Measurements from ENCODE around the gene PRRT2. TPM values are rescaled to one million over a fixed set of nuclear protein-coding genes. Genes with fewer than 3 reads are reported as not detected.

Gene PRRT2
- total and polyA plus RNA-seq, 2 donors (not counting 3 experiments of a cell fraction or from before 2014, with no cell fraction given): 3.3 TPM

DNA sequence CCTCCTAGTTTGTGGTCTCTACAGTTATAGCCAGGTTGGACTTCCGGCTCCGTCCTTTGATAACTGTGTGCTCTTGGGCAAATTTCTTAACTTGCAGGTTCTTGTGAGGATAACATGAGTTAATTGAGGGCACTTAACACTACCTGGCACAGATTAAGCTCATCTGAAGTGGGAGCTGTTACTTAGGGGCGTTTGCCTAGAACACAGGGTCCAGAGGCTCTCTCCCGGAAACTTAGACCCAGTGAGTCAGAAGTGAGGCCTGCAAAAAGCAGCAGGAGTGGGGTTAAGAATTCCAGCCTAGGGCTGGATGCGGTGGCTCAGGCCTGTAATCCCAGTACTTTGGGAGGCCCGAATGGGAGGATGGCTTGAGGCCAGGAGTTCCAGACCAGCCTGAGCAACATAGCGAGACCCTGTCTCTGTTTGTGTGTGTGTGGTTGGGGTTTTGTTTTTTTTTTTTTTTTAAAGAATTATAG, 9.7 kb downstream of the PRRT2 start:
- TF ChIP-seq POLR2AphosphoS5 (IDR thresholded peaks at IDR 0.05; ENCODE audit: insufficient read depth, low read depth, low read length): peak; percentile 43
- TF ChIP-seq FOS (IDR thresholded peaks at IDR 0.05; ENCODE audit: borderline replicate concordance, insufficient read depth, low read length): peak; percentile 73
- TF ChIP-seq GATA2 (IDR thresholded peaks at IDR 0.05; ENCODE audit: insufficient read depth, insufficient read length, low read depth, low read length): no peak
- Histone ChIP-seq H3K36me3 (ENCODE audit: control insufficient read depth in 2 of 2, extremely low read depth in 1 of 2, insufficient read depth in 2 of 2, low read length in 2 of 2) (peaks cover 0 to 5% of the 10 kb centered on the region in 2 experiments), H3K9ac (replicated peaks; ENCODE audit: extremely low read depth, insufficient read depth, low read length) (peak overlapping the region; percentile 63), H3K27me3 (ENCODE audit: control insufficient read depth in 2 of 2, insufficient read depth in 2 of 2, low read length in 2 of 2) (no peaks in the 10 kb centered on the region), H2AFZ (ENCODE audit: low read depth, low read length) (no peak overlapping the region), H3K4me3 (replicated peaks in 1 of 3; ENCODE audit: insufficient read depth in 1 of 3, low read depth in 1 of 3, low read length in 3 of 3) (peak overlapping the region in 2 of 3 experiments; percentile 29 to 91), H3K4me1 (ENCODE audit: control insufficient read depth, extremely low read depth, insufficient read depth, low read length) (peaks cover 56% of the 10 kb centered on the region), H3K4me2 (ENCODE audit: insufficient read depth, low read length) (peak overlapping the region; percentile 89), H3K79me2 (ENCODE audit: control insufficient read depth, insufficient read depth, low read length) (peaks cover 40% of the 10 kb centered on the region), H3K9me3 (replicated peaks; ENCODE audit: control insufficient read depth, insufficient read depth, low read length) (no peaks in the 10 kb centered on the region), H3K9me1 (replicated peaks; ENCODE audit: control insufficient read depth, extremely low read depth, insufficient read depth, low read length) (no peaks in the 10 kb centered on the region), H3K27ac (ENCODE audit: insufficient read depth, low read depth, low read length) (peak overlapping the region; percentile 67), H4K20me1 (replicated peaks; ENCODE audit: control insufficient read depth, extremely low read depth, insufficient read depth, low read length) (no peaks in the 10 kb centered on the region)
- TSS peak; percentile 42 for BruUV-seq (replicated peaks)
- POLR2A ChIA-PET: interaction anchor here (0.7 kb wide), 1 partner anchor 87 kb away, joined by 7 read pairs; no protein-coding TSS in a partner anchor
- DNase-seq (ENCODE audit: low read depth, low spot score): peak; percentile 55
- peak; percentile 76 for FAIRE-seq
- CTCF ChIA-PET: interaction anchor here (1.0 to 8.2 kb wide), 6 partner anchors 14 to 154 kb away, joined by 3 to 140 read pairs (median 4); no protein-coding TSS in a partner anchor
- dilution Hi-C loops (cut with MboI; ENCODE audit: extremely low pct_ligation_motif_present, low sequenced_read_pairs) (no loop called here), intact Hi-C loops (cut with micrococcal nuclease) (loop anchor here (2.0 to 10.0 kb wide), 5 partner anchors 27 to 151 kb away; partner anchors contain the start of genes ASPHD1, CDIPT, KCTD13 and TAOK2)

DNA sequence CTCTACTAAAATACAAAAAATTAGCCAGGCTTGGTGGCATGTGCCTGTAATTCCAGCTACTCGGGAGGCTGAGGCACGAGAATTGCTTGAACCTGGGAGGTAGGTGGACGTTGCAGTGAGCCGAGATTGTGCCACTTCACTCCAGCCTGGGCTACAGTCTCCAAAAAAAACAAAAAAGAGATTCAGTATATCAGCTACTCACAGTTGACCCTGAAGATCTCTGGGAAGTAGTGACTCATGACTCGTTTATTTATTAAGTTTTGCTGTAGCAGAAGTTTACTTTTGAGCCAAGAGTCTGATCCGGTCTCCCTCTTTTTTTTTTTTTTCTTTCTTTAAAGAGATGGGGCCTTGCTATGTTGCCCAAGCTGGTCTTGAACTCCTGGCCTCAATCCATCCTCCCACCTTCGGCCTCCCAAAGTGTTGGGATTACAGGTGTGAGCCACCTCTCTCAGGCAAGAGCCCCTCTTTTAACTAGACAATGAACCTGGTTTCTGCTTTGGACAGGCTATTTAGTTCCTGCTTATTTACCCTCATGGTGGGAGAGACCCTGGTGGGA, 12.7 kb downstream of the PRRT2 start:
- Histone ChIP-seq H3K4me2 (ENCODE audit: insufficient read depth, low read length) (peak overlapping the region; percentile 40), H4K20me1 (replicated peaks; ENCODE audit: control insufficient read depth, extremely low read depth, insufficient read depth, low read length) (no peaks in the 10 kb centered on the region), H3K79me2 (ENCODE audit: control insufficient read depth, insufficient read depth, low read length) (peaks cover 30% of the 10 kb centered on the region), H3K4me3 (replicated peaks in 1 of 3; ENCODE audit: insufficient read depth in 1 of 3, low read depth in 1 of 3, low read length in 3 of 3) (no peak overlapping the region), H3K36me3 (ENCODE audit: control insufficient read depth in 2 of 2, extremely low read depth in 1 of 2, insufficient read depth in 2 of 2, low read length in 2 of 2) (no peaks in the 10 kb centered on the region), H3K27me3 (ENCODE audit: control insufficient read depth in 2 of 2, insufficient read depth in 2 of 2, low read length in 2 of 2) (no peaks in the 10 kb centered on the region), H3K27ac (ENCODE audit: insufficient read depth, low read depth, low read length) (peak overlapping the region; percentile 73), H3K9ac (replicated peaks; ENCODE audit: extremely low read depth, insufficient read depth, low read length) (no peak overlapping the region), H3K9me1 (replicated peaks; ENCODE audit: control insufficient read depth, extremely low read depth, insufficient read depth, low read length) (no peaks in the 10 kb centered on the region), H3K4me1 (ENCODE audit: control insufficient read depth, extremely low read depth, insufficient read depth, low read length) (peaks cover 51% of the 10 kb centered on the region), H2AFZ (ENCODE audit: low read depth, low read length) (no peak overlapping the region), H3K9me3 (replicated peaks; ENCODE audit: control insufficient read depth, insufficient read depth, low read length) (no peaks in the 10 kb centered on the region)
- intact Hi-C loops (cut with micrococcal nuclease) (loop anchor here (1.0 to 10.0 kb wide), 5 partner anchors 8 to 148 kb away; partner anchors contain the start of genes ASPHD1, CDIPT, KCTD13 and PAGR1), dilution Hi-C loops (cut with MboI; ENCODE audit: extremely low pct_ligation_motif_present, low sequenced_read_pairs) (no loop called here)
- ChIA-PET POLR2A (interaction anchor here (0.6 to 0.7 kb wide), 6 partner anchors 15 to 1014 kb away, joined by 3 to 16 read pairs (median 4); no protein-coding TSS in a partner anchor), CTCF (interaction anchor here (0.7 to 7.0 kb wide), 7 partner anchors 9 to 124 kb away, joined by 3 to 66 read pairs (median 5); partner anchors contain the start of gene PAGR1)
- DNase-seq (ENCODE audit: low read depth, low spot score): peak; percentile 85
- TF ChIP-seq POLR2AphosphoS5 (IDR thresholded peaks at IDR 0.05; ENCODE audit: insufficient read depth, low read depth, low read length): peak; percentile 31
- TF ChIP-seq EZH2 (IDR thresholded peaks at IDR 0.05; ENCODE audit: borderline replicate concordance, low read depth, low read length, severe bottlenecking): no peak
- TF ChIP-seq GATA2 (IDR thresholded peaks at IDR 0.05; ENCODE audit: insufficient read depth, insufficient read length, low read depth, low read length): peak; percentile 38
- peak; percentile 81 for TF ChIP-seq JUN (IDR thresholded peaks at IDR 0.05; ENCODE audit: borderline replicate concordance, insufficient read depth, insufficient read length, low read depth)
- TF ChIP-seq, protein P1, sequence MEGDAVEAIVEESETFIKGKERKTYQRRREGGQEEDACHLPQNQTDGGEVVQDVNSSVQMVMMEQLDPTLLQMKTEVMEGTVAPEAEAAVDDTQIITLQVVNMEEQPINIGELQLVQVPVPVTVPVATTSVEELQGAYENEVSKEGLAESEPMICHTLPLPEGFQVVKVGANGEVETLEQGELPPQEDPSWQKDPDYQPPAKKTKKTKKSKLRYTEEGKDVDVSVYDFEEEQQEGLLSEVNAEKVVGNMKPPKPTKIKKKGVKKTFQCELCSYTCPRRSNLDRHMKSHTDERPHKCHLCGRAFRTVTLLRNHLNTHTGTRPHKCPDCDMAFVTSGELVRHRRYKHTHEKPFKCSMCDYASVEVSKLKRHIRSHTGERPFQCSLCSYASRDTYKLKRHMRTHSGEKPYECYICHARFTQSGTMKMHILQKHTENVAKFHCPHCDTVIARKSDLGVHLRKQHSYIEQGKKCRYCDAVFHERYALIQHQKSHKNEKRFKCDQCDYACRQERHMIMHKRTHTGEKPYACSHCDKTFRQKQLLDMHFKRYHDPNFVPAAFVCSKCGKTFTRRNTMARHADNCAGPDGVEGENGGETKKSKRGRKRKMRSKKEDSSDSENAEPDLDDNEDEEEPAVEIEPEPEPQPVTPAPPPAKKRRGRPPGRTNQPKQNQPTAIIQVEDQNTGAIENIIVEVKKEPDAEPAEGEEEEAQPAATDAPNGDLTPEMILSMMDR (IDR thresholded peaks at IDR 0.05; ENCODE audit: extremely low read depth in 1 of 2, insufficient read depth in 1 of 2, low read depth in 1 of 2, low read length in 2 of 2): no peak
- TF ChIP-seq FOS (IDR thresholded peaks at IDR 0.05; ENCODE audit: borderline replicate concordance, insufficient read depth, low read length): peak; percentile 67
- peak; percentile 96 for FAIRE-seq
- BruUV-seq (replicated peaks): no TSS peak

Data from endothelial cell of umbilical vein (primary cell).